Measurements from ENCODE around the gene HCAR1. TPM values are rescaled to one million over a fixed set of nuclear protein-coding genes. Genes with fewer than 3 reads are reported as not detected.
"Not testable (repeated sequence)": the region's sequence is repeated elsewhere in the genome, so short reads cannot be mapped to it uniquely, and the experiment has no call there.

HCAR1 gene
- total RNA-seq, 3 donors from 2014 or later, result 3.2 to 34.0 (median 20.6) TPM

DNA sequence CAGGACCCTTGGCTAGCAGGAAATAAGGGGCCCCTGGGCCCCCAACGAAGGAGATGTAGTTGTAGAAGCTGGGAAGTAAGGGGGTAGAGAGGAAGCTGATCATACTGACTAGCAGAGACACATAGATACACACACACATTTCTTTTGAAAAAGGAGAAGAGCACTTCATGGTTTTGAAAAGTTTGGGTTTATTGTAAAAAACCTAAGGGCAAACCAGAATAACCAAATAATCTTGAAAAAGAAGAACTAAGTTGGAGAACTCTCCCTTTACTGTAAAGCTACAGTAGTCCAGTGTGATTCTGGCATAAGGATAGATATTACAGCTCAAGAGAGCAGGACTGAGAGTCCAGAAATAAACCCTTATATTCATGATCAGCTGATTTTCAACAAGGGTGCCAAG lies 8.3 kb downstream of the HCAR1 start:
- H3K27ac ChIP-seq, result peak overlapping the region; percentile 84
- no peaks in the 10 kb centered on the region for H3K9me3 ChIP-seq
- H3K4me1 ChIP-seq, result no peaks in the 10 kb centered on the region
- H3K27me3 ChIP-seq, result no peaks in the 10 kb centered on the region
- no peaks in the 10 kb centered on the region for H3K36me3 ChIP-seq
- no peak for DNase-seq (ENCODE audit: low spot score in 2 of 2)
- no peak overlapping the region for H3K4me3 ChIP-seq
- intact Hi-C loops (cut with DNase I; ENCODE audit: low total_unique reads), result no loop called here
- no peak for TF ChIP-seq POLR2AphosphoS5 (IDR thresholded peaks at IDR 0.05)
- no peak for TF ChIP-seq POLR2A (IDR thresholded peaks at IDR 0.05)
- TF ChIP-seq, protein P1, sequence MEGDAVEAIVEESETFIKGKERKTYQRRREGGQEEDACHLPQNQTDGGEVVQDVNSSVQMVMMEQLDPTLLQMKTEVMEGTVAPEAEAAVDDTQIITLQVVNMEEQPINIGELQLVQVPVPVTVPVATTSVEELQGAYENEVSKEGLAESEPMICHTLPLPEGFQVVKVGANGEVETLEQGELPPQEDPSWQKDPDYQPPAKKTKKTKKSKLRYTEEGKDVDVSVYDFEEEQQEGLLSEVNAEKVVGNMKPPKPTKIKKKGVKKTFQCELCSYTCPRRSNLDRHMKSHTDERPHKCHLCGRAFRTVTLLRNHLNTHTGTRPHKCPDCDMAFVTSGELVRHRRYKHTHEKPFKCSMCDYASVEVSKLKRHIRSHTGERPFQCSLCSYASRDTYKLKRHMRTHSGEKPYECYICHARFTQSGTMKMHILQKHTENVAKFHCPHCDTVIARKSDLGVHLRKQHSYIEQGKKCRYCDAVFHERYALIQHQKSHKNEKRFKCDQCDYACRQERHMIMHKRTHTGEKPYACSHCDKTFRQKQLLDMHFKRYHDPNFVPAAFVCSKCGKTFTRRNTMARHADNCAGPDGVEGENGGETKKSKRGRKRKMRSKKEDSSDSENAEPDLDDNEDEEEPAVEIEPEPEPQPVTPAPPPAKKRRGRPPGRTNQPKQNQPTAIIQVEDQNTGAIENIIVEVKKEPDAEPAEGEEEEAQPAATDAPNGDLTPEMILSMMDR (IDR thresholded peaks at IDR 0.05), result no peak

DNA sequence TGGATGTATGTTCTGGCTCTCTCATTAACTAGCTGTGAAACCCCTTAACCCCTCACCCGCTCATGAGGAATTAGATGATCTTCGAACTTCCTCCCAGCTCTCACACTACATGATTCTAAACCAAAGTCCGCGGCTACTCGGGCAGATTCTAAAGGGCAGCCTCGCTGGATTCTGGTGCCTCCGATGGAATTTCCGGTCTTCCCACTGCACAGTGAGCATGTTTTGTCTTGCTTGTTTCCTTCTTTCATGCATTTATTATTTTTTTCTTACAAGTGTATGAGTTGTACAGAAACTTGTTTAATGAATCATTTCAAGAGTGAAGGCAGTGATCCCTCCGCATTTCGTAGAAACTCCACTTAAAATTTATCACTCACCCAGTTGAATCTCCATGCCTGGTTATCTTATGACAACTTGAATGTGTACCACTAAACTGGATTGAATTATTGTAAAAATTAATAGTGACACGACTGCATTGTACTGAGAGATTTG lies 9.5 kb downstream of the HCAR1 start:
- H3K36me3 ChIP-seq, result no peaks in the 10 kb centered on the region
- no peak for TF ChIP-seq POLR2AphosphoS5 (IDR thresholded peaks at IDR 0.05)
- TF ChIP-seq, protein P1 (IDR thresholded peaks at IDR 0.05), result no peak
- no peak for TF ChIP-seq POLR2A (IDR thresholded peaks at IDR 0.05)
- intact Hi-C loops (cut with DNase I; ENCODE audit: low total_unique reads), result loop anchor here (2.0 kb wide), 1 partner anchor 46 kb away; no protein-coding TSS in a partner anchor
- no peaks in the 10 kb centered on the region for H3K9me3 ChIP-seq
- peak overlapping the region; percentile 84 for H3K27ac ChIP-seq
- H3K4me1 ChIP-seq, result no peaks in the 10 kb centered on the region
- H3K4me3 ChIP-seq, result no peak overlapping the region
- no peaks in the 10 kb centered on the region for H3K27me3 ChIP-seq
- peak in 1 of 2 donors; percentile 58 for DNase-seq (ENCODE audit: low spot score in 2 of 2)

DNA sequence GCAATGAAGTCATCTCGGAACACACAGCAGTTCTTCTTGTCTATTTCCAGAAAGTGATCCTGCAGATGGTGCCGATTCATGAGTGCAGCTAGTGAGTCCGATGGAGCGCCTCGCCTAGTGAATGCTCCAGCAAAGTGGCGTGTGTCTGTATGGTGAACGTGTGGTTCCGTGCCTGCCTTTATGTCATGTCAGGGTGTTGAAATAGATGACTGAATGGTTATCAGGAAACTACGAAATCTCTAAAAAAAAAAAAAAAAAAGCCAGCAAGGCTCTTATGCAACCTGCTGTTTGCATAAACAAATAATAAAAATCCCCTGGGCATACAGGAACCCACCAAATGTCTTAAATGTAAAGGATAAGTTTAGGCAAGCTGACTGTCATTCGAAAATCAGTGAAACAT lies 14.0 kb downstream of the HCAR1 start, which contains the start of gene HCAR3:
TSS of gene HCAR3 (minus strand) at position 154 of the 400 bp plus-strand sequence. CDS start at position 80, 74 bp downstream.
- intact Hi-C loops (cut with DNase I; ENCODE audit: low total_unique reads); H3K9me3 ChIP-seq; H3K36me3 ChIP-seq; H3K4me3 ChIP-seq; H3K27ac ChIP-seq; DNase-seq (ENCODE audit: low spot score in 2 of 2); H3K4me1 ChIP-seq; H3K27me3 ChIP-seq: not testable (repeated sequence)

- H3K4me3 ChIP-seq; H3K27ac ChIP-seq; H3K27me3 ChIP-seq; H3K4me1 ChIP-seq; H3K36me3 ChIP-seq; H3K9me3 ChIP-seq; DNase-seq (ENCODE audit: low spot score in 2 of 2); intact Hi-C loops (cut with DNase I; ENCODE audit: low total_unique reads): not testable (repeated sequence)
Measured at GRCh38 chr12:122715211-122715610, 15.4 kb downstream of the HCAR1 start.

- H3K4me3 ChIP-seq; H3K27me3 ChIP-seq; intact Hi-C loops (cut with DNase I; ENCODE audit: low total_unique reads); DNase-seq (ENCODE audit: low spot score in 2 of 2); H3K36me3 ChIP-seq; H3K27ac ChIP-seq; H3K9me3 ChIP-seq; H3K4me1 ChIP-seq: not testable (repeated sequence)
Measured at GRCh38 chr12:122713491-122714188, 17.0 kb downstream of the HCAR1 start.

- H3K36me3 ChIP-seq, result not testable (repeated sequence)
Measured at GRCh38 chr12:122711266-122711665, 19.4 kb downstream of the HCAR1 start.

DNA sequence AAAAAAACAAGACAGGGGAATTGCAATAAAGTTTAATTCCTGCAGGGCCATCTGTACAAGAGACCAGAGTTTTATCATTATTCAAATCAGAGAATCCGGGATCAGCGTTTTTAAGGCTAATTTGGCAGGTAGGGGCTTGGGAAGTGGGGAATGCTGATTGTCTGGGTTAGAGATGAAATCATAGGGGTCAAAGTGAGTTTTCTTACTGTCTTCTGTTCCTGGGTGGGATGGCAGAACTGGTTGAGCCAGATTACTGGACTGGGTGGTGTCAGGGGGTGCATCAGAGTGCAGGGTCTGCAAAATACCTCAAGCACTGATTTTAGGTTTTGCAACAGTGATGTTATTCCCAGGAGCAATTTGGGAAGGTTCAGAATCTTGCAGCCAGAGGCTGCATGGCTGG lies 20.3 kb downstream of the HCAR1 start:
- DNase-seq (ENCODE audit: low spot score in 2 of 2); intact Hi-C loops (cut with DNase I; ENCODE audit: low total_unique reads); H3K4me3 ChIP-seq; H3K27me3 ChIP-seq; H3K27ac ChIP-seq; H3K36me3 ChIP-seq; H3K9me3 ChIP-seq; H3K4me1 ChIP-seq: not testable (repeated sequence)

More at GRCh38 chr12:122711266-122711665, 19.4 kb downstream of the HCAR1 start:
- H3K9me3 ChIP-seq; H3K27me3 ChIP-seq; intact Hi-C loops (cut with DNase I; ENCODE audit: low total_unique reads); H3K4me3 ChIP-seq; H3K27ac ChIP-seq; H3K4me1 ChIP-seq; DNase-seq (ENCODE audit: low spot score in 2 of 2): not testable (repeated sequence)

DNA sequence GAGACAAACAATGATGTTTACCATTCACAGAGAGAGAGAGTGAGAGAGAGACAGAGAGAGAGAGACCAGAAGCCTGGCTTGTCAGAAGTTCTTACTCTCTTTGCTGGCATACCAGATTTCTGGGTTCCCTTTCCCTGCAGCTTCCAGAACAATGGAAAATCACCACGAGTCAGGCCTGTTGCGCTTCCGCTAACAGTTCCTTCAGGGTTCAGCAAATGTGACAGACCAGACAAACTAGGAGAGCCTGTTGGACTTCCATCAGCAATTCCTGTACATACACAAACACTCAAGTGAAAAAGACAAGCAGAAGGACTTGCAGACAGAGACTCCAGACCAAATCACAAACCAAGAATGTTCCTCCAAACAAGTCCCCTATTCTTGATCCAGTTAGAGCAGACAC lies 21.4 kb downstream of the HCAR1 start:
- intact Hi-C loops (cut with DNase I; ENCODE audit: low total_unique reads); H3K4me1 ChIP-seq; H3K4me3 ChIP-seq; H3K36me3 ChIP-seq; DNase-seq (ENCODE audit: low spot score in 2 of 2); H3K27ac ChIP-seq; H3K9me3 ChIP-seq; H3K27me3 ChIP-seq: not testable (repeated sequence)

- H3K4me3 ChIP-seq; H3K9me3 ChIP-seq; H3K4me1 ChIP-seq; intact Hi-C loops (cut with DNase I; ENCODE audit: low total_unique reads); H3K27me3 ChIP-seq; DNase-seq (ENCODE audit: low spot score in 2 of 2); H3K27ac ChIP-seq; H3K36me3 ChIP-seq: not testable (repeated sequence)
Measured at GRCh38 chr12:122703841-122704240, 26.8 kb downstream of the HCAR1 start.

DNA sequence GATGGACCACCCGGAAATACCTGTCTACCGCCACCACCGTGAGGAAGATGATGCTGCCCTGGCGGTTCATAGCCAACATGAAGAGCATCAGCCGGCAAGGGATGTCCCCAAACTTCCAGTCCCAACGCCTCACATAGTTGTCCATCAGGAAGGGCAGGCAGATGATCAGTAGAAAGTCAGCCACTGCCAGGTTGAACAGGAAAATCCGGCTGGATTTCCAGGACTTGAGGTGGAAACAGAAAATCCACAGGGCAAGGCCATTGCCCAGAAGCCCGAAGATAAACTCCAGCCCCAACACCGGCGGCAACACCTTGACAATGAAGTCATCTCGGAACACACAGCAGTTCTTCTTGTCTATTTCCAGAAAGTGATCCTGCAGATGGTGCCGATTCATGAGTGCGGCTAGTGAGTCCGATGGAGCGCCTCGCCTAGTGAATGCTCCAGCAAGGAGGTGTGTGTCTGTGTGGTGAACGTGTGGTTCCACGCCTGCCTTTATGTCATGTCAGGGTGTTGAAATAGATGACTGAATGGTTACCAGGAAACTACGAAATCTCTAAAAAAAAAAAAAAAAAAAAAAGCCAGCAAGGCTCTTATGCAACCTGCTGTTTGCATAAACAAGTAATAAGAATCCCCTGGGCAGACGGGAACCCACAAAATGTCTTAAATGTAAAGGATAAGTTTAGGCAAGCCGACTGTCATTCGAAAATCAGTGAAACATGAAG lies 27.6 kb downstream of the HCAR1 start, which contains the start of gene HCAR2:
TSS of gene HCAR2 (minus strand) at position 468 of the 722 bp plus-strand sequence. CDS start at position 394, 74 bp downstream.
- intact Hi-C loops (cut with DNase I; ENCODE audit: low total_unique reads); H3K4me3 ChIP-seq; DNase-seq (ENCODE audit: low spot score in 2 of 2); H3K36me3 ChIP-seq; H3K27me3 ChIP-seq; H3K4me1 ChIP-seq; H3K9me3 ChIP-seq: not testable (repeated sequence)
- H3K27ac ChIP-seq, result peak within 1 kb of the TSS in 1 of 2 donors; percentile 7

- intact Hi-C loops (cut with DNase I; ENCODE audit: low total_unique reads); H3K27me3 ChIP-seq; H3K9me3 ChIP-seq; H3K4me1 ChIP-seq; H3K27ac ChIP-seq; H3K36me3 ChIP-seq; DNase-seq (ENCODE audit: low spot score in 2 of 2); H3K4me3 ChIP-seq: not testable (repeated sequence)
Measured at GRCh38 chr12:122701481-122701880, 29.2 kb downstream of the HCAR1 start.
